SU-DHL-6 (cell line): ENCODE measurements around the gene PCDHGC4.

Source experiments
- EZH2phosphoT487 ChIP-seq: fragments of 200-600 bp; sonication (generic), shearing (Covaris generic); conservative IDR thresholded peaks from 2 replicates; pipeline ENCODE4 v1.6.1; 2018; ENCODE audit warnings: mild to moderate bottlenecking, antibody characterized with exemption, low read length, moderate library complexity, mixed read lengths
- TF ChIP-seq, protein P1 (sequence below): fragments of 200-600 bp; sonication (generic); IDR thresholded peaks from one replicate; pipeline ENCODE4 v1.5.1; 2017; ENCODE audit warnings: antibody characterized with exemption, mild to moderate bottlenecking, low read length, moderate library complexity; ENCODE audit not compliant: insufficient read depth, poor library complexity, severe bottlenecking

DNA sequence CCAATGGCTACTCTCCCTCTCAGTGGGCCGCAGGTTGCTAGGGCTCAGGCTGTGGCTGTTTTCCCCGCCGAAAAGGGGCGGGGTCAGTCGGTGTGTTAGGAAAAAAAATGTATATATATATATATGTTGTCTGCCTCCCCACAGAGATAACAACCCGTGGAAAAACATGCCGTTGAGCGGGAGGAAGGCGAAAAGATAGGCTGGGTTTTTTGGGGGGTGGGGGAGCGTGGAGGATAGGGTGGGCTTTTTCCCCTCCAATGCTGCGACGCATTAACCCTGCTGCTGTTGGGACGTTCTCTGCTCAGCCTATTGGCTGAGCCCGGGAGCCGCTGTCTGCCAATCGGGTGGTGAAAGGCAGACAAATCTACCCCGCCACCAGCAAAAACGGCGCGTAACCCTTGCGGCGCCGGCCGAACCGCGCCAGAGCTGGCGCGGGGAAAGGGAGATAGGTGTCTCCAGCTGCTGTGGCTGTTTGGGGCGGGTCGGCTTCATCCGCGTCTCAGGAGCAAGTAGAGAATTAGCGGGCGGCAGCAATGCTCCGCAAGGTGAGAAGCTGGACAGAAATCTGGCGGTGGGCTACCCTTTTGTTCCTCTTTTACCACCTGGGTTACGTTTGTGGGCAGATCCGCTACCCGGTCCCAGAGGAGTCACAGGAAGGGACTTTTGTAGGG, at the start of gene PCDHGC4:
- TF ChIP-seq, protein P1, sequence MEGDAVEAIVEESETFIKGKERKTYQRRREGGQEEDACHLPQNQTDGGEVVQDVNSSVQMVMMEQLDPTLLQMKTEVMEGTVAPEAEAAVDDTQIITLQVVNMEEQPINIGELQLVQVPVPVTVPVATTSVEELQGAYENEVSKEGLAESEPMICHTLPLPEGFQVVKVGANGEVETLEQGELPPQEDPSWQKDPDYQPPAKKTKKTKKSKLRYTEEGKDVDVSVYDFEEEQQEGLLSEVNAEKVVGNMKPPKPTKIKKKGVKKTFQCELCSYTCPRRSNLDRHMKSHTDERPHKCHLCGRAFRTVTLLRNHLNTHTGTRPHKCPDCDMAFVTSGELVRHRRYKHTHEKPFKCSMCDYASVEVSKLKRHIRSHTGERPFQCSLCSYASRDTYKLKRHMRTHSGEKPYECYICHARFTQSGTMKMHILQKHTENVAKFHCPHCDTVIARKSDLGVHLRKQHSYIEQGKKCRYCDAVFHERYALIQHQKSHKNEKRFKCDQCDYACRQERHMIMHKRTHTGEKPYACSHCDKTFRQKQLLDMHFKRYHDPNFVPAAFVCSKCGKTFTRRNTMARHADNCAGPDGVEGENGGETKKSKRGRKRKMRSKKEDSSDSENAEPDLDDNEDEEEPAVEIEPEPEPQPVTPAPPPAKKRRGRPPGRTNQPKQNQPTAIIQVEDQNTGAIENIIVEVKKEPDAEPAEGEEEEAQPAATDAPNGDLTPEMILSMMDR, result no peak
- no peak for TF ChIP-seq EZH2phosphoT487
